ENCODE results near the gene PPM1L.
A peak's percentile ranks its signal among the peaks of the same experiment; 100 is the strongest.
"Not testable (repeated sequence)": the region's sequence is repeated elsewhere in the genome, so short reads cannot be mapped to it uniquely, and the experiment has no call there.

PPM1L gene

GRCh38 chr3:160996811-160997210 lies 240.8 kb downstream of the PPM1L start:
- no peak overlapping the region for H2AFZ ChIP-seq (ENCODE audit: low read depth, low read length)
- no peaks in the 10 kb centered on the region for H3K79me2 ChIP-seq (ENCODE audit: insufficient read depth, low read length)
- no peaks in the 10 kb centered on the region for H4K20me1 ChIP-seq (ENCODE audit: insufficient read depth, low read length)
- H3K27ac ChIP-seq (ENCODE audit: low read length) = no peak overlapping the region
- H3K4me3 ChIP-seq (ENCODE audit: low read depth in 1 of 2, low read length in 2 of 2) = no peak overlapping the region
- no peaks in the 10 kb centered on the region for H3K9me3 ChIP-seq (ENCODE audit: insufficient read depth, low read length, severe bottlenecking)
- no peaks in the 10 kb centered on the region for H3K36me3 ChIP-seq (ENCODE audit: insufficient read depth, low read length)
- ATAC-seq (ENCODE audit: insufficient read depth, low read depth) = no peak
- H3K4me2 ChIP-seq (ENCODE audit: insufficient read depth, low read length) = no peak overlapping the region
- H3K4me1 ChIP-seq (ENCODE audit: insufficient read depth, low read length) = peaks cover 12% of the 10 kb centered on the region
- no peaks in the 10 kb centered on the region for H3K27me3 ChIP-seq (ENCODE audit: insufficient read depth, low read length, poor library complexity)
- H3K9ac ChIP-seq (ENCODE audit: low read depth, low read length) = no peak overlapping the region
- TF ChIP-seq CTCF (IDR thresholded peaks at IDR 0.05; ENCODE audit: borderline replicate concordance, extremely low read depth, low read length, poor library complexity, severe bottlenecking) = no peak
- TF ChIP-seq EZH2 (IDR thresholded peaks at IDR 0.05; ENCODE audit: borderline replicate concordance, low read depth, low read length, severe bottlenecking) = no peak
- DNase-seq = no peak

DNA sequence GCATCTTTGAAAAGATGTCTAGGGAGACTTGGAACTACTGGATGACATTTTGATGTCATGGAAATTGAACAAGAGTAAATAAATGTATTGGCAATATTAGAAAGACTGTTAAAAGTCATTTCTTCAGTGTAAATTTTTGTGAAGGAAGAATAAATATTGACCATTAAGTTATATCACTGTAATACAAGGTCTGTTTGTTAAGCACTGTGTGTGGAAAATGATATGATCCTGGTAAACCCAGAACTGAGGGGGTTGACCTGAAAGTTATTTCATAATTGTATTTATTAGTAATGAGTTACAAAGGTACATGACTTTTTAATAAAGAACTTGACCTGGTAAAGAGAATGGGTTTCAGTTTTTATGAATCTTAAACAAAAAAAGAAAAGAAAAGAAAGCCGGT lies 242.6 kb downstream of the PPM1L start:
- no peak for ATAC-seq (ENCODE audit: insufficient read depth, low read depth)
- Histone ChIP-seq H3K4me1 (ENCODE audit: insufficient read depth, low read length) (peaks cover 12% of the 10 kb centered on the region), H2AFZ (ENCODE audit: low read depth, low read length) (no peak overlapping the region), H3K79me2 (ENCODE audit: insufficient read depth, low read length) (no peaks in the 10 kb centered on the region), H4K20me1 (ENCODE audit: insufficient read depth, low read length) (no peaks in the 10 kb centered on the region), H3K9me3 (ENCODE audit: insufficient read depth, low read length, severe bottlenecking) (no peaks in the 10 kb centered on the region), H3K9ac (ENCODE audit: low read depth, low read length) (no peak overlapping the region), H3K27ac (ENCODE audit: low read length) (no peak overlapping the region), H3K4me2 (ENCODE audit: insufficient read depth, low read length) (no peak overlapping the region), H3K27me3 (ENCODE audit: insufficient read depth, low read length, poor library complexity) (no peaks in the 10 kb centered on the region), H3K4me3 (ENCODE audit: low read depth in 1 of 2, low read length in 2 of 2) (no peak overlapping the region), H3K36me3 (ENCODE audit: insufficient read depth, low read length) (no peaks in the 10 kb centered on the region)
- DNase-seq = no peak
- TF ChIP-seq EZH2 (IDR thresholded peaks at IDR 0.05; ENCODE audit: borderline replicate concordance, low read depth, low read length, severe bottlenecking) = no peak
- no peak for TF ChIP-seq CTCF (IDR thresholded peaks at IDR 0.05; ENCODE audit: borderline replicate concordance, extremely low read depth, low read length, poor library complexity, severe bottlenecking)

GRCh38 chr3:160999274-160999673 lies 243.2 kb downstream of the PPM1L start:
- no peaks in the 10 kb centered on the region for H3K36me3 ChIP-seq (ENCODE audit: insufficient read depth, low read length)
- no peaks in the 10 kb centered on the region for H4K20me1 ChIP-seq (ENCODE audit: insufficient read depth, low read length)
- DNase-seq = no peak
- no peak overlapping the region for H3K4me2 ChIP-seq (ENCODE audit: insufficient read depth, low read length)
- peak; percentile 85 for ATAC-seq (ENCODE audit: insufficient read depth, low read depth)
- H3K27ac ChIP-seq (ENCODE audit: low read length) = no peak overlapping the region
- peaks cover 12% of the 10 kb centered on the region for H3K4me1 ChIP-seq (ENCODE audit: insufficient read depth, low read length)
- H3K79me2 ChIP-seq (ENCODE audit: insufficient read depth, low read length) = no peaks in the 10 kb centered on the region
- no peak overlapping the region for H2AFZ ChIP-seq (ENCODE audit: low read depth, low read length)
- no peak overlapping the region for H3K9ac ChIP-seq (ENCODE audit: low read depth, low read length)
- no peaks in the 10 kb centered on the region for H3K27me3 ChIP-seq (ENCODE audit: insufficient read depth, low read length, poor library complexity)
- H3K4me3 ChIP-seq (ENCODE audit: low read depth in 1 of 2, low read length in 2 of 2) = no peak overlapping the region
- no peaks in the 10 kb centered on the region for H3K9me3 ChIP-seq (ENCODE audit: insufficient read depth, low read length, severe bottlenecking)
- TF ChIP-seq CTCF (IDR thresholded peaks at IDR 0.05; ENCODE audit: borderline replicate concordance, extremely low read depth, low read length, poor library complexity, severe bottlenecking) = no peak
- no peak for TF ChIP-seq EZH2 (IDR thresholded peaks at IDR 0.05; ENCODE audit: borderline replicate concordance, low read depth, low read length, severe bottlenecking)

DNA sequence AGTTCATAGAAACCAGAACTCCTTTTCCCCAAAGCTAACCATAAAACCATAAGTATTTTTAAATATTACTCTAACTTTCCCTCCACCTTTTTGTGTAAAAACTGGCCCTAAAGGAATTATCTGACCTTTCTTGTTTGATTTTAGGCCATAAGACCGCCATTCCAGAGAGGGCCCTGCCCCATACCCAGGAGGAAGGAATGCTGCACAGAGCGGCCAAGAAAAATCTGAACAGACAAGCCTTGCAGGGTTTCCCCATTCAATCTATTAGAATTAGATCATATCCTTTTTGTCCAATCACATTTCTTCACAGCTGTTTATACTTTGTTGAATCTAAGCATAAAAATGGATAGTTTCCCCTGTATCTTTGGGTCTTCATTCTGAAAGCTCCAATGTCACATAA lies 252.1 kb downstream of the PPM1L start:
- Histone ChIP-seq H3K27ac (ENCODE audit: low read length) (no peak overlapping the region), H3K4me2 (ENCODE audit: insufficient read depth, low read length) (no peak overlapping the region), H2AFZ (ENCODE audit: low read depth, low read length) (no peak overlapping the region), H3K79me2 (ENCODE audit: insufficient read depth, low read length) (no peaks in the 10 kb centered on the region), H4K20me1 (ENCODE audit: insufficient read depth, low read length) (no peaks in the 10 kb centered on the region), H3K4me1 (ENCODE audit: insufficient read depth, low read length) (no peaks in the 10 kb centered on the region), H3K27me3 (ENCODE audit: insufficient read depth, low read length, poor library complexity) (no peaks in the 10 kb centered on the region), H3K4me3 (ENCODE audit: low read depth in 1 of 2, low read length in 2 of 2) (no peak overlapping the region), H3K36me3 (ENCODE audit: insufficient read depth, low read length) (no peaks in the 10 kb centered on the region), H3K9ac (ENCODE audit: low read depth, low read length) (no peak overlapping the region), H3K9me3 (ENCODE audit: insufficient read depth, low read length, severe bottlenecking) (no peaks in the 10 kb centered on the region)
- TF ChIP-seq EZH2 (IDR thresholded peaks at IDR 0.05; ENCODE audit: borderline replicate concordance, low read depth, low read length, severe bottlenecking) (no peak), CTCF (IDR thresholded peaks at IDR 0.05; ENCODE audit: borderline replicate concordance, extremely low read depth, low read length, poor library complexity, severe bottlenecking) (no peak)
- ATAC-seq (ENCODE audit: insufficient read depth, low read depth) (no peak), DNase-seq (no peak)

DNA sequence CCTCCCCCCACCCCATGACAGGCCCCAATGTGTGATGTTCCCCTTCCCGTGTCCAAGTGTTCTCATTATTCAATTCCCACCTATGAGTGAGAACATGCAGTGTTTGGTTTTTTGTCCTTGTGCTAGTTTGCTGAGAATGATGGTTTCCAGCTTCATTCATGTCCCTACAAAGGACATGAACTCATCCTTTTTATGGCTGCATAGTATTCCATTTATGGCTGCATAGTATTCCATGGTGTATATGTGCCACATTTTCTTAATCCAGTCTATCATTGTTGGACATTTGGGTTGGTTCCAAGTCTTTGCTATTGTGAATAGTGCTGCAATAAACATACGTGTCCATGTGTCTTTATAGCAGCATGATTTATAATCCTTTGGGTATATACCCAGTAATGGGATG lies 254.1 kb downstream of the PPM1L start:
- DNase-seq; H3K9me3 ChIP-seq (ENCODE audit: insufficient read depth, low read length, severe bottlenecking); H3K9ac ChIP-seq (ENCODE audit: low read depth, low read length); H3K79me2 ChIP-seq (ENCODE audit: insufficient read depth, low read length); H3K27ac ChIP-seq (ENCODE audit: low read length); H2AFZ ChIP-seq (ENCODE audit: low read depth, low read length); H3K36me3 ChIP-seq (ENCODE audit: insufficient read depth, low read length); ATAC-seq (ENCODE audit: insufficient read depth, low read depth); H3K4me3 ChIP-seq (ENCODE audit: low read depth in 1 of 2, low read length in 2 of 2); H3K4me2 ChIP-seq (ENCODE audit: insufficient read depth, low read length); H3K27me3 ChIP-seq (ENCODE audit: insufficient read depth, low read length, poor library complexity); H4K20me1 ChIP-seq (ENCODE audit: insufficient read depth, low read length); H3K4me1 ChIP-seq (ENCODE audit: insufficient read depth, low read length): not testable (repeated sequence)
